ENCODE measurements around the gene ADCY2.

ADCY2 gene

GRCh38 chr5:7395947-7396712 lies at the start of gene ADCY2:
TSS of gene ADCY2 (plus strand) at chr5:7396138. CDS start at chr5:7396297, 159 bp downstream.
- H4K20me1 ChIP-seq (ENCODE audit: control insufficient read depth, insufficient read depth, low read depth, low read length), result no peaks in the 10 kb centered on the region
- H3K9me3 ChIP-seq (ENCODE audit: control insufficient read depth, insufficient read depth, low read length), result peaks cover 7% of the 10 kb centered on the region; the same call in 1 of the 2 replicates
- no peaks in the 10 kb centered on the region for H3K9me2 ChIP-seq (replicated peaks; ENCODE audit: control insufficient read depth, low read length)
- TF ChIP-seq CTCF (IDR thresholded peaks at IDR 0.05; ENCODE audit: low read depth, low read length, poor library complexity, severe bottlenecking) (no peak), EZH2phosphoT487 (IDR thresholded peaks at IDR 0.05; ENCODE audit: borderline replicate concordance, low read length) (no peak)
- no peak within 1 kb of the TSS for H3K4me3 ChIP-seq (ENCODE audit: low read length)
- no peak within 1 kb of the TSS for H3K27ac ChIP-seq (ENCODE audit: low read depth, low read length)
- no peak within 1 kb of the TSS for H3K4me2 ChIP-seq (ENCODE audit: low read length)
- H3K79me2 ChIP-seq (ENCODE audit: control insufficient read depth, low read length), result no peaks in the 10 kb centered on the region
- no peaks in the 10 kb centered on the region for H3F3A ChIP-seq (ENCODE audit: control insufficient read depth, insufficient read depth)
- H3K4me1 ChIP-seq (ENCODE audit: control insufficient read depth, low read length), result no peaks in the 10 kb centered on the region
- no peaks in the 10 kb centered on the region for H3K36me3 ChIP-seq (ENCODE audit: control insufficient read depth, low read length)
- H3K27me3 ChIP-seq (ENCODE audit: control insufficient read depth, low read length), result no peaks in the 10 kb centered on the region

GRCh38 chr5:7347377-7347776 lies 48.6 kb upstream of the ADCY2 start:
- no peak overlapping the region for H3K4me2 ChIP-seq (ENCODE audit: low read length)
- no peaks in the 10 kb centered on the region for H4K20me1 ChIP-seq (ENCODE audit: control insufficient read depth, insufficient read depth, low read depth, low read length)
- H3F3A ChIP-seq (ENCODE audit: control insufficient read depth, insufficient read depth), result no peaks in the 10 kb centered on the region
- TF ChIP-seq EZH2phosphoT487 (IDR thresholded peaks at IDR 0.05; ENCODE audit: borderline replicate concordance, low read length), result no peak
- TF ChIP-seq CTCF (IDR thresholded peaks at IDR 0.05; ENCODE audit: low read depth, low read length, poor library complexity, severe bottlenecking), result no peak
- H3K79me2 ChIP-seq (ENCODE audit: control insufficient read depth, low read length), result no peaks in the 10 kb centered on the region
- no peaks in the 10 kb centered on the region for H3K4me1 ChIP-seq (ENCODE audit: control insufficient read depth, low read length)
- no peaks in the 10 kb centered on the region for H3K36me3 ChIP-seq (ENCODE audit: control insufficient read depth, low read length)
- H3K4me3 ChIP-seq (ENCODE audit: low read length), result no peak overlapping the region
- no peak overlapping the region for H3K27ac ChIP-seq (ENCODE audit: low read depth, low read length)
- no peaks in the 10 kb centered on the region for H3K9me2 ChIP-seq (replicated peaks; ENCODE audit: control insufficient read depth, low read length)
- no peaks in the 10 kb centered on the region for H3K27me3 ChIP-seq (ENCODE audit: control insufficient read depth, low read length)
- H3K9me3 ChIP-seq (ENCODE audit: control insufficient read depth, insufficient read depth, low read length), result no peaks in the 10 kb centered on the region

GRCh38 chr5:7348168-7348854 lies 47.6 kb upstream of the ADCY2 start:
- Histone ChIP-seq H3K36me3 (ENCODE audit: control insufficient read depth, low read length) (no peaks in the 10 kb centered on the region), H3K4me2 (ENCODE audit: low read length) (no peak overlapping the region), H3K9me3 (ENCODE audit: control insufficient read depth, insufficient read depth, low read length) (no peaks in the 10 kb centered on the region), H3K27ac (ENCODE audit: low read depth, low read length) (no peak overlapping the region), H3K79me2 (ENCODE audit: control insufficient read depth, low read length) (no peaks in the 10 kb centered on the region), H3K4me1 (ENCODE audit: control insufficient read depth, low read length) (no peaks in the 10 kb centered on the region), H3K4me3 (ENCODE audit: low read length) (no peak overlapping the region), H3K9me2 (replicated peaks; ENCODE audit: control insufficient read depth, low read length) (no peaks in the 10 kb centered on the region), H4K20me1 (ENCODE audit: control insufficient read depth, insufficient read depth, low read depth, low read length) (no peaks in the 10 kb centered on the region), H3F3A (ENCODE audit: control insufficient read depth, insufficient read depth) (no peaks in the 10 kb centered on the region), H3K27me3 (ENCODE audit: control insufficient read depth, low read length) (no peaks in the 10 kb centered on the region)
- TF ChIP-seq CTCF (IDR thresholded peaks at IDR 0.05; ENCODE audit: low read depth, low read length, poor library complexity, severe bottlenecking) (no peak), EZH2phosphoT487 (IDR thresholded peaks at IDR 0.05; ENCODE audit: borderline replicate concordance, low read length) (no peak)

Data from DOHH2 (cell line).